ENCODE data around the gene LCE2A.
"Not testable (repeated sequence)": the region's sequence is repeated elsewhere in the genome, so short reads cannot be mapped to it uniquely, and the experiment has no call there.

The LCE2A gene

GRCh38 chr1:152697701-152698600, at the start of gene LCE2A:
Gene LCE2A (plus strand): TSS chr1:152698345. CDS start chr1:152698902, 557 bp downstream.
- no peak for DNase-seq

- peak; percentile 76 for DNase-seq
These were observed 44.0 kb upstream of the LCE2A start for GRCh38 chr1:152654110-152654509.

- DNase-seq: no peak
These were observed 41.7 kb upstream of the LCE2A start for GRCh38 chr1:152656459-152656858.

- no peak for DNase-seq
These were observed 40.5 kb upstream of the LCE2A start for GRCh38 chr1:152657677-152658076.

DNA sequence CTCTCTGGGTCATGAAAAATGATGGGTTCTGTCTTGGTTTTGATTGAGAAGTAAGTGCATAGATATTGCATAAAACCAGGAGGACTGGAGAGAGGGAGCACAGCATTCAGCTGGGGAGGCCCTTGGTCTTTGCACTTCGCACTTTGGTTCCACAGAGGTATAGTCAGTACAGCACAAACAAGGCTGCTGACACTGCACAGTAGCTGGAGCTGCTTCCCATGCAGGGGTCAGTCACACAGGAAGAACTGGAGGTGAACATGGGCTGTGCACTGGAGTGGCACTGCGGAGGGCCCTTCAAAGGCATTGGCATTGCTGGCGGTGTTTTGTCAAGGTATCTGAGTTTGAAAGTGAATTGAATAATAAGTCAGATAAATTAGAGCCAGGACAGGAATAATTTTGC, 39.5 kb upstream of the LCE2A start:
- no peak for DNase-seq

GRCh38 chr1:152663098-152663497, 35.0 kb upstream of the LCE2A start, which contains the start of gene LCE2D:
Gene LCE2D (plus strand): TSS chr1:152663380. CDS start chr1:152664106, 726 bp downstream.
- no peak for DNase-seq

GRCh38 chr1:152666171-152666570, 32.0 kb upstream of the LCE2A start:
- DNase-seq: not testable (repeated sequence)

- no peak for DNase-seq
These were observed 30.5 kb upstream of the LCE2A start for GRCh38 chr1:152667648-152668047.

GRCh38 chr1:152673016-152673415, 25.1 kb upstream of the LCE2A start:
- DNase-seq: no peak

- not testable (repeated sequence) for DNase-seq
These were observed 23.2 kb upstream of the LCE2A start, which contains the start of gene LCE2C for GRCh38 chr1:152674983-152675382. Gene LCE2C (plus strand): TSS chr1:152675279. CDS start chr1:152676016, 737 bp downstream.

GRCh38 chr1:152679459-152679858, 18.7 kb upstream of the LCE2A start:
- DNase-seq: no peak

DNA sequence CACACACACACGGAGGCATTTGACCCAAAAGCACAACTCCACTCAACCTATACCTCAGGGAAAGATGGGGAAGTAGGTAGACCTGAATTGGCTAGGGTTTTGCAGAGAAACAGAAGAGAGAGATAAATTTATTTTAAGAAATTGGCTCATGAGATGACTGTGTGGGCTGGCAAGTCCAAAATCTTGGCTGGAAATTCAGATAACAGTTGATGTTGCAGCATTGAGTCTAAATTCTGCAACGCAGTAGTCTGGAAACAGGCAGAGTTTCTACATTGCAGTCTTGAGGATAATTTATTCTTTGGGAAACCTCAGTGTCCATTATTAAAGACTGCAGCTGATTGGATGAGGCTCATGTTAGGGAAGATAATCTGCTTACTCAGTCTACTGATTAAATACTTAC, 16.5 kb upstream of the LCE2A start:
- DNase-seq: no peak

DNA sequence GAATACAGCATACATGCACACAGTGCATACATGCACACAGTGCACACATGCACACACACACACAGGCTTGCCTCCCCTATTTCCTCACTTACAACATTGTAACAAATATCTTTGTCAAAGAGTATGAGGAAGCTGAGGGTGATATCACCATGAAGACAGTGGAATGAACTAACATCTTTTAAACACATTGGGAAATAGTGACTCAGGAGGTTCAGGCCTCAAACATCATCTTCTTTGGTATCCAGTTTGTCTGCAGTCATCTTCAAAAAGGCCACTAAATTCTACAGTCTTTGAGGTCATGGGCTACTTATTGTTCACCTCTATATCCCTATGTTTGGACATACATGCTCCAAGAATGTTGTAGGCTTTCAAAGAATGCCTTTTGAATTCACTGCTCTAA, 14.3 kb upstream of the LCE2A start:
- no peak for DNase-seq

DNA sequence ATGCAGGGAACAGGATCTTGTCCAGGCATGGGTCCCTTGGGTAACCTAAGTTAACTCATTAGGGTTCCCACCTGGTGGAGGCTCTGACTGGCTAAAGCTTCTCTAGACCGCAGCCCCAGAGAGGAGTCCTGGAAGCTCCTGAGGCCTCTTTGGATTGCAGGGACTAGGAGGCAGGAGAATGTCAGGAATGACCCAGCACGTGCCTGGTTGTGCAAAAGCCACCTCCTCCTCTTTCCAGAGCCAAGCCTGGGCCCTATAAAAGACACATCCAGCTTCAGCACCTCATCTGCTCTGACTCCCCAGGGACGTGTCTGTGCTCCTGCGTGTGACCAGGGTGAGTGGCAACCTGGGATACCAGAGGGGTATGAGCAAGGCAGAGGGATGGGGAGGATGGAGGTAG, 12.3 kb upstream of the LCE2A start, which contains the start of gene LCE2B:
Gene LCE2B, plus strand, starts transcription at position 301 of the 400 bp plus-strand sequence. CDS start 721 bp downstream, outside the sequence.
- DNase-seq: not testable (repeated sequence)

- DNase-seq: no peak
These were observed 1.6 kb downstream of the LCE2A start for GRCh38 chr1:152699746-152700145.

- DNase-seq: no peak
These were observed 9.7 kb downstream of the LCE2A start, which contains the start of gene LCE4A for GRCh38 chr1:152707860-152708259. Gene LCE4A (plus strand): TSS chr1:152708160. CDS start chr1:152709076, 916 bp downstream.

GRCh38 chr1:152718238-152718637, 20.1 kb downstream of the LCE2A start:
- no peak for DNase-seq

- no peak for DNase-seq
These were observed 27.1 kb downstream of the LCE2A start for GRCh38 chr1:152725261-152725660.

DNA sequence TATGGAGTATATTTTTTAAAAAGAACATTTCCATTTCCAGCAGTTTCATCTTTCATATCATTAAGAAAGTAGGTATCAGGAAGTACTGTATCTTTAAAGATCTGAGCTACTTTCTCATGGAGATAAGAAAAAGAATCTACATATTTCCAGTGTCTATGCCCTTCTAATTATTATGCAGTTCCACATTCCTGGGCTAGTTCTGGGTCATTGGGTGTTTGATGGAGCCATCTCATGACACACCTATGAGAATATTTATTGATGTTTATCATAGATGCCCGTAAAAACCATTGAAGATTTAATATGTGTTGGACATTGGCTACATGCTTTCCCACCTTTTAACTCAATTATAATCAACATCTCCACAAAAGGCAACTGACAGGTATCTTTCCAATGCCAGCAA, 30.8 kb downstream of the LCE2A start:
- no peak for DNase-seq

DNA sequence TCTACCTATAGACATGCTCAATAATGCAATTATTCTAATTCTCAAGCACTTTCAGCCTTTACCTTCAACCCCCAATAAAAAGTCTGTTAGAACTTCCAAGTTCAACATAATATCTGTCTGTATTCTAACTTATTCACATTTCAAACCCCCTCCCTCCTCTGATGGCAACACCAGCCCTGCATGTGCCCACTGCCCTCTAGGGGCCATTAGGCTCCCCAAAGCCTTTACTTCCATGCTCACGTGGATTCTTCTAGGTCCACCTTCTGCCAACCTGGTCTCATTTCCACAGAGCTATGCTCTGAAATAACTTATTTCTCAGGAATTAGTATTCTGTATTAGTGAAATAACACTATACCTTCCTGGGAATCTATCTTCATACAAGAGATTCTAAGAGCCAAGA, 37.5 kb downstream of the LCE2A start:
- DNase-seq: no peak

DNA sequence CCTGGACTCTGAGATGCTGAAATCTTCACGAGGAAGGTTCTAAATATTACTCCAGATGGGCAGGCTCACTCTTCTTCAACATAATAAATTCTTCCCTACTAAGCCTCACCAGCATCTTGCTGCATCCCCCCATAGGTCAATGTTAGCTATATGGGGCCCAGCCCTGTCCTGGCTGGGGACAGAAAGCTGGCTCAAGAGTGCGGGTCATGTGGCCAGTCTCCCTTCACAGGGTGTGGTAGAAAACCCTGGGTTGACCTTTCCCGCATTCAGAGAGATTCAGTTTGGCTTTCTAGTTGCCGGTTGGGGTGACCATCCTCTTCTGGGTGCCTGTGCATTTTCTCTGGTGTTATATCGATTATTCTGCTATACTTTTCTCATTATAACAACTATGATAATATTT, 39.9 kb downstream of the LCE2A start:
- DNase-seq: no peak

GRCh38 chr1:152739841-152740240, 41.7 kb downstream of the LCE2A start:
- DNase-seq: no peak

- no peak for DNase-seq
These were observed 43.5 kb downstream of the LCE2A start for GRCh38 chr1:152741656-152742055.
